Keratinocyte (primary cell): ENCODE data around the gene GPR157. TPM values are rescaled to one million over a fixed set of nuclear protein-coding genes. Genes with fewer than 3 reads are reported as not detected.

Source experiments
- DNase-seq: peaks from one replicate; pipeline ENCODE4 v3.0.0-alpha.2; 2011; ENCODE audit warnings: low read depth, missing footprints, low spot score
- FAIRE-seq: peaks from 2 replicates; lab custom pipeline; 2011; peaks lifted over from hg19 to GRCh38; lab: Jason Lieb, UNC
- H2AFZ ChIP-seq: 2 replicates; pipeline ENCODE4 v1.6.0; 2012; ENCODE audit warnings: low read length, control low read depth, inconsistent platforms; ENCODE audit not compliant: control insufficient read depth
- H3K27ac ChIP-seq: 2 replicates; pipeline ENCODE4 v1.5.1; 2011; ENCODE audit warnings: low read length; ENCODE audit not compliant: control insufficient read depth, insufficient read depth
- H3K27me3 ChIP-seq: 3 replicates; pipeline ENCODE4 v1.6.0; 2011; ENCODE audit warnings: low read length; ENCODE audit not compliant: control insufficient read depth, insufficient read depth; ENCODE audit errors: extremely low read depth
- H3K36me3 ChIP-seq, 2 experiments: 2 replicates in 1 of 2; 3 replicates in 1 of 2; pipeline ENCODE4 v1.5.1; 2011; ENCODE audit warnings: low read length in 2 of 2, mild to moderate bottlenecking in 1 of 2; ENCODE audit not compliant: control insufficient read depth in 2 of 2, insufficient read depth in 2 of 2; ENCODE audit errors: extremely low read depth in 1 of 2
- H3K4me1 ChIP-seq: 3 replicates; pipeline ENCODE4 v1.5.1; 2011; ENCODE audit warnings: low read length; ENCODE audit not compliant: control insufficient read depth, insufficient read depth; ENCODE audit errors: extremely low read depth
- H3K4me2 ChIP-seq: 3 replicates; pipeline ENCODE4 v1.6.0; 2011; ENCODE audit warnings: low read depth, low read length; ENCODE audit not compliant: control insufficient read depth, insufficient read depth; ENCODE audit errors: extremely low read depth
- H3K4me3 ChIP-seq, 3 experiments: fragments of 200-600 bp in 1 of 3; sonication (generic) in 1 of 3; 2 replicates in 2 of 3; 3 replicates in 1 of 3; pipeline ENCODE4 v1.5.1; 2011 to 2016; ENCODE audit warnings: low read length in 3 of 3, mild to moderate bottlenecking in 3 of 3, control low read depth in 2 of 3, inconsistent platforms in 1 of 3, low read depth in 1 of 3, mixed read lengths in 1 of 3, mixed run types in 1 of 3, moderate library complexity in 1 of 3; ENCODE audit not compliant: control insufficient read depth in 2 of 3, insufficient read depth in 2 of 3; ENCODE audit errors: extremely low read depth in 1 of 3
- H3K79me2 ChIP-seq: 2 replicates; pipeline ENCODE4 v1.6.0; 2012; ENCODE audit warnings: low read length; ENCODE audit not compliant: control insufficient read depth, insufficient read depth
- H3K9ac ChIP-seq: 3 replicates; pipeline ENCODE4 v1.6.0; 2011; ENCODE audit warnings: low read length; ENCODE audit not compliant: control insufficient read depth, insufficient read depth; ENCODE audit errors: extremely low read depth
- H3K9me1 ChIP-seq: 3 replicates; pipeline ENCODE4 v1.6.0; 2011; ENCODE audit warnings: low read length; ENCODE audit not compliant: control insufficient read depth, insufficient read depth; ENCODE audit errors: extremely low read depth
- H3K9me3 ChIP-seq: 2 replicates; pipeline ENCODE4 v1.5.1; 2012; ENCODE audit warnings: low read depth, low read length; ENCODE audit not compliant: control insufficient read depth
- H4K20me1 ChIP-seq: 3 replicates; pipeline ENCODE4 v1.6.0; 2011; ENCODE audit warnings: low read length; ENCODE audit not compliant: control insufficient read depth, insufficient read depth; ENCODE audit errors: extremely low read depth
- EZH2 ChIP-seq: IDR thresholded peaks from one replicate; pipeline ENCODE4 v1.6.1; 2012; ENCODE audit warnings: inconsistent platforms, mild to moderate bottlenecking, low read length, moderate library complexity
- dilution Hi-C: fragments of 300-500 bp; cut with MboI; formaldehyde crosslinking; loops from one replicate; pipeline ENCODE4 v1.7.0; 2020; ENCODE audit warnings: low sequenced_read_pairs; ENCODE audit not compliant: extremely low pct_ligation_motif_present
- polyA plus RNA-seq, 5 experiments: library from polyadenylated mRNA; depleted of rRNA in 3 of 5; stranded (reverse) in 3 of 5; stranded (forward) in 1 of 5; unstranded in 1 of 5; fragments of >200 nt; gene quantifications; 1 replicate in 1 of 5; 2 replicates in 3 of 5; 3 replicates in 1 of 5; pipeline versions ENCODE4 v1.2.1 to v1.2.3, GENCODE V29; 2011 to 2012; ENCODE audit warnings: missing spikeins in 2 of 5, low read depth in 1 of 5, low replicate concordance in 1 of 5
- TF ChIP-seq, protein P1 (sequence below), 3 experiments: IDR thresholded peaks in 1 of 3; conservative IDR thresholded peaks in 1 of 3; optimal IDR thresholded peaks in 1 of 3; 2 replicates in 2 of 3; 3 replicates in 1 of 3; pipeline versions ENCODE3 to v1.5.1; 2011; ENCODE audit warnings: low read length in 3 of 3, mild to moderate bottlenecking in 3 of 3, moderate library complexity in 2 of 3, control low read depth in 1 of 3, inconsistent platforms in 1 of 3; ENCODE audit not compliant: insufficient read depth in 2 of 3; ENCODE audit errors: extremely low read depth in 1 of 3

Gene GPR157
- polyA plus RNA-seq, 1 donor (not counting 4 experiments of a cell fraction or from before 2014, with no cell fraction given): 6.5 TPM

DNA sequence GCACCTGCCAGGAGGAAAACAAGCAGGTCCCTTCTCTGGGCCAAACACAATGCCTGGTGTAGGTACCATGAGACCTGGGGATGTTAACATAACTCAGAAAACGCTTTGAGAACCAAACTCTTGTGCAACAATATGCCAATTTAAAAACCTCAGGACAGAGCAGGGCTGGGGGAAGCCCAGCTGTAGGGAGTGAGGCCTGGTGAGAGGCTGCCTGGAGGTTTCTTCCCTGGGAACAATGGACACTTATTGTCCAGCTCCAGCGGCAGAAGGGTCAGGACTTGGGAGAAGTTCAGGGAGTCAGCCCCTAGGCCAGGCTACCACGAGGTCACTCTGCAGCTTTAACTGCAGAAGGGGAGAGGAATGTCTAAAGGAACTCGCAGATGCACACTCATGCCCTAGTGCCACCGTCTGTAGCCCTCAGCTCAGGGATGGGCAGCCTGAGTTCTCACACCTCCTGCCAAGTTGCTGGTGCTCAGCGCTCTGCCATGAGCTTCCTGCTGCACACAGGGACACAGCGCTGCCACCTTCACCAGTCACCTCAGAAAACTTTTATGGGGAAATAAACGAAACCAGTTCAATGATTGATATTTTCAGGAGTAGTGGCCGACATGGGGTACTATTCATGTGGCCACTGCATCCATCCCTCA lies 8.5 kb downstream of the GPR157 start:
- no peak overlapping the region for H2AFZ ChIP-seq
- DNase-seq (no peak), FAIRE-seq (no peak)
- no peaks in the 10 kb centered on the region for H3K9me3 ChIP-seq
- H3K79me2 ChIP-seq: peaks cover 22% of the 10 kb centered on the region
- no peak overlapping the region for H3K4me2 ChIP-seq
- no peak overlapping the region for H3K27ac ChIP-seq
- H3K36me3 ChIP-seq: peaks cover 2 to 3% of the 10 kb centered on the region in 2 experiments
- peaks cover 14% of the 10 kb centered on the region for H3K4me1 ChIP-seq
- H3K4me3 ChIP-seq: no peak overlapping the region
- dilution Hi-C loops: no loop called here
- no peak overlapping the region for H3K9ac ChIP-seq
- no peaks in the 10 kb centered on the region for H3K9me1 ChIP-seq
- TF ChIP-seq, protein P1, sequence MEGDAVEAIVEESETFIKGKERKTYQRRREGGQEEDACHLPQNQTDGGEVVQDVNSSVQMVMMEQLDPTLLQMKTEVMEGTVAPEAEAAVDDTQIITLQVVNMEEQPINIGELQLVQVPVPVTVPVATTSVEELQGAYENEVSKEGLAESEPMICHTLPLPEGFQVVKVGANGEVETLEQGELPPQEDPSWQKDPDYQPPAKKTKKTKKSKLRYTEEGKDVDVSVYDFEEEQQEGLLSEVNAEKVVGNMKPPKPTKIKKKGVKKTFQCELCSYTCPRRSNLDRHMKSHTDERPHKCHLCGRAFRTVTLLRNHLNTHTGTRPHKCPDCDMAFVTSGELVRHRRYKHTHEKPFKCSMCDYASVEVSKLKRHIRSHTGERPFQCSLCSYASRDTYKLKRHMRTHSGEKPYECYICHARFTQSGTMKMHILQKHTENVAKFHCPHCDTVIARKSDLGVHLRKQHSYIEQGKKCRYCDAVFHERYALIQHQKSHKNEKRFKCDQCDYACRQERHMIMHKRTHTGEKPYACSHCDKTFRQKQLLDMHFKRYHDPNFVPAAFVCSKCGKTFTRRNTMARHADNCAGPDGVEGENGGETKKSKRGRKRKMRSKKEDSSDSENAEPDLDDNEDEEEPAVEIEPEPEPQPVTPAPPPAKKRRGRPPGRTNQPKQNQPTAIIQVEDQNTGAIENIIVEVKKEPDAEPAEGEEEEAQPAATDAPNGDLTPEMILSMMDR (optimal IDR thresholded peaks at IDR 0.05 in 1 of 3, IDR thresholded peaks at IDR 0.05 in 1 of 3, conservative IDR thresholded peaks at IDR 0.05 in 1 of 3; ENCODE audit: extremely low read depth in 1 of 3, insufficient read depth in 2 of 3, low read length in 3 of 3): no peak
- TF ChIP-seq EZH2: no peak
- no peaks in the 10 kb centered on the region for H3K27me3 ChIP-seq
- no peaks in the 10 kb centered on the region for H4K20me1 ChIP-seq

DNA sequence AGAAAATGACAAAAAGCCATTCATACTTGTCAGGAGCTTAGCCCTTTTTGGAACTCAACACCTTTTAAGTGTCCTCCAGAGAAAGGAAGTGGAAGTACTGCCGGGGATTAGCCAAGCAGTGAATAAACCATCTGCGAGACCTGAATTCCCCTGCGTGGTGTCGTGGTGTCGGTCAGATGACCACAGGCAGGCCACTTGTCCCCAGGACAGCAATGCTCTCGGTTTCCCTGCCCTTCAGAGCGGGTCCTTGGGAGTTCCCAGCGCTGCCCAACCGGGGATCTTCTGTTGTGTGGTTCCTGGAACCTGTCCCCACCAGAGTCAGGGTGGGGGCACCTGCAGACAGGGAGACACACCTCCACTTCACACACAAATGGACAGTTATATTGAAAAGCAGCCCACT lies 9.2 kb downstream of the GPR157 start:
- peaks cover 2 to 3% of the 10 kb centered on the region in 2 experiments for H3K36me3 ChIP-seq
- no peak for TF ChIP-seq EZH2
- TF ChIP-seq, protein P1 (optimal IDR thresholded peaks at IDR 0.05 in 1 of 3, IDR thresholded peaks at IDR 0.05 in 1 of 3, conservative IDR thresholded peaks at IDR 0.05 in 1 of 3; ENCODE audit: extremely low read depth in 1 of 3, insufficient read depth in 2 of 3, low read length in 3 of 3): no peak
- H3K9me1 ChIP-seq: no peaks in the 10 kb centered on the region
- peaks cover 16% of the 10 kb centered on the region for H3K4me1 ChIP-seq
- no peaks in the 10 kb centered on the region for H3K9me3 ChIP-seq
- DNase-seq (no peak), FAIRE-seq (no peak)
- no peak overlapping the region for H3K4me2 ChIP-seq
- no peaks in the 10 kb centered on the region for H4K20me1 ChIP-seq
- H3K4me3 ChIP-seq: no peak overlapping the region
- no peak overlapping the region for H2AFZ ChIP-seq
- no peak overlapping the region for H3K27ac ChIP-seq
- H3K79me2 ChIP-seq: peaks cover 20% of the 10 kb centered on the region
- H3K9ac ChIP-seq: no peak overlapping the region
- H3K27me3 ChIP-seq: no peaks in the 10 kb centered on the region
- dilution Hi-C loops: no loop called here
